Globus pallidus (tissue), 1 donor: ENCODE measurements around the gene YIPF2.
"Not testable (repeated sequence)": the region's sequence is repeated elsewhere in the genome, so short reads cannot be mapped to it uniquely, and the experiment has no call there.

ENCODE experiments used
- DNase-seq: peaks from one replicate; pipeline ENCODE4 v3.0.0-alpha.2; 2015; ENCODE audit warnings: low spot score

The YIPF2 gene

DNA sequence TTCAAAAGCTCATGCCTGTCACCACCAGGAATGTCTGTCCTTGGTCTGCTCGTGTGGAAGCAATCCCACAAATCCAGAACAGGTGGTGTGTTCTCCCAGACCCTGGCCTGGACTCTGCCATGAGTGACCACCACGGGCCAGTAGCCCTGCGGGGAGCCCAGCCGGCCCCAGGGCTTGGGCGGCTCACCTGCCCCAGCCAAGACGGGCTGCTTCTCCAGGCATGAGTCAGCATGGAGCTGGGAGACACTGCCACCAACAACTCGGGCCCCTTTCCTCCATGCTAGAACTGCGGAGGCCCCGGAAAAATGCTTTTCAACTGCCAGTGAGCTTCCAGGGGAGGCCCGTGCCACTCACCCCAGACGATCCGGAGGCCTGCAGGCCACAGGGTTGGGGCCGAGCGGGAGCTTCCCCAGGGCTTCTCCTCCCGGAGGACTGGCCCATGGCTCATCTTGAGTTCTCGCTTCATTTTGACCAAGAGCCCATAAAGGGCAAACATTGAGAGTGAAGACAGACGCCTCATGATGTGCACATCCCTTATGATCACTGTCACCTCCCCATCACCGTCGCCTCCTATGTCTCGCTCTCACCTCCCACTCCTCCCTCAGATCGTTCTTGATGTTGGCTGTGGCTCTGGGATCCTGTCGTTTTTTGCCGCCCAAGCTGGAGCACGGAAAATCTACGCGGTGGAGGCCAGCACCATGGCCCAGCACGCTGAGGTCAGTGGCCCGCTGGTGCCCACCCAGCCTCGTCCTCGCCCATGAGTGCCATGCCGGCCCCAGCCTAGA lies 16.7 kb downstream of the YIPF2 start:
- no peak for DNase-seq

DNA sequence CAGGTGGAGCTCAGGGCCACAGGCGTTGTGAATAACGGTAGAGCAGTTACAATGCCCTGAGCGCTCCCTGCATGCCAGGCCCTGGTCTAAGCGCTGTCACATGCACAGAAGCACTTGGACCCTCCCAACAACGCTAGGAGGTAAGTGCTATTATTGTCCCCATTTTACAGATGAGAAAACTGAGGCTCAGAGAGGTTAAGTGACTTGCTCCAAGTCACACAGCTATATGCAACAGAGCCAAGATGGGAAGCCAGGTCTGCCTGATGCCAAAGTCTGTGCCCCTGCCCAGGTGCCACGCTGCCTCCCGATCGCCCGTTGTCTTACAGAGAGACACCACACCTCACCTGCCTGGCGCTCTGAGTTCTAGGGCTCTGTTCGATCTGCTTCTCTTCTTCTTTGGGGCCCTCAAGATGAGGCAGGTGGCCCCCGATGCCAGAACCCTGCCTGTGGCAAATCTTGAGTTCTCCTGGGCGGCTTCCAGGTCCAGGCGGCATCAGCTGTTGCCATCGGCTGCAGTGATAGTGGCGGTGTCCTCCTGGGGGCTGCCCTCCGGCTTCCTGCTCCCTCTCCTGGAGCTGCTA lies 20.0 kb downstream of the YIPF2 start:
- no peak for DNase-seq

DNA sequence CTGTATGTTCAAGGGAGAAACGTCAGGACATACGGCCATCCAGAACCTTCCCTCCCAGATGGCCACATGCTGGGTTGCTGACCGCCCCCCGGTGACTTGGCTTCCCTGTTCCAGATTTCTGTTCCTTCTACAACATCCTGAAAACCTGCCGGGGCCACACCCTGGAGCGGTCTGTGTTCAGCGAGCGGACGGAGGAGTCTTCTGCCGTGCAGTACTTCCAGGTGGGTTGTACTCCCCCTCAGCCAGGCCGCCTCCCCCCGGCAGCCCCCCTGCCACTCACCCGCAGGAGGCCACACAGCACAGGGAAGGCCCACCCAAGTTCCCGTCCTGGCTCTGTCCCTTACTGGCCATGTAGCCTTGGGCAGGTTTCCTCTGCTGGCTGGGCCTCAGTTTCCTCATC lies 20.5 kb downstream of the YIPF2 start:
- DNase-seq = no peak

DNA sequence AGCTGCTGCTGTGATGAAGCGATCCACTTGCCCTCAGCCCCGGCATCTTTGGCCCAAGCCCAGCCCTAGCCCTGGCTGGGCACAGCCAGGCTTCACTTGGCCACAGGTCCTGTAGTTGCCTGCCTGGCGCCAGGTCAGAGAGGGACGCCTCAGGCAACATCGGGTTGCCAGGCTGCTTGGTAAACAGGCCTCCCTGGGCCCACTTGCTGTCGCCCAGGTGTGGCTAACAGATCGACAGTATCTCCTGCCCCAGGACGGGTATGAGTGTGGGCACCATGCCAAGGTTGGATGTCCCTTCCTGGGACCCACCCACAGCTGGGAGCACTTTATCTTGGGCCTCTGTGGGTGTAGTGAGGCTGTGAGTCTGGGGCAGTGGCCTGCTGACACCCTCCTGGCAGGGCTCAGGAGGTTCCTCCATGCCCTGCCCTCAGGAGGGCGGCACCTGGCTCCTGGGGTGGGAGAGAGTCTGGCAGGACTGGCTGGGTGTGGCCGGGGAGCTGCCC lies 29.2 kb downstream of the YIPF2 start:
- no peak for DNase-seq

DNA sequence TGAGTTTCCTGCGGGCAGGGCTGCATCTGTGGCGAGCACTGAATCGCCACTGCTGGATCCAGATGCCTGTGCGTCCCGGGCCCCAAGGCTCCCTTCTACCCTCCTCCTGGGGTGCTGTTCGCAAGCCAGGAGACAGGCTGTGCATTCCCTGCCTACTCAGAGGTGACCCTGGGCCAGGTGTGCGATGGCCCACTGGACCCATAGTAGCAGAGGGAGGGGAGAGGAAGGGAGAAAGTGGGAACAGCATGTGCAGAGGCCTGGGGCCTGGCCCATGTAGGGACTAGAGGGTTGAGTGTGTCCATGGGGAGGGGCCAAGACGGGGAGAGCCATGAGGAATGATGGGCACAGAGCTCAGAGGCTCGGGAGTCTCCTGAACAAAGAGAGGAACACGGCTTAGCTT lies 29.8 kb downstream of the YIPF2 start:
- DNase-seq = no peak

DNA sequence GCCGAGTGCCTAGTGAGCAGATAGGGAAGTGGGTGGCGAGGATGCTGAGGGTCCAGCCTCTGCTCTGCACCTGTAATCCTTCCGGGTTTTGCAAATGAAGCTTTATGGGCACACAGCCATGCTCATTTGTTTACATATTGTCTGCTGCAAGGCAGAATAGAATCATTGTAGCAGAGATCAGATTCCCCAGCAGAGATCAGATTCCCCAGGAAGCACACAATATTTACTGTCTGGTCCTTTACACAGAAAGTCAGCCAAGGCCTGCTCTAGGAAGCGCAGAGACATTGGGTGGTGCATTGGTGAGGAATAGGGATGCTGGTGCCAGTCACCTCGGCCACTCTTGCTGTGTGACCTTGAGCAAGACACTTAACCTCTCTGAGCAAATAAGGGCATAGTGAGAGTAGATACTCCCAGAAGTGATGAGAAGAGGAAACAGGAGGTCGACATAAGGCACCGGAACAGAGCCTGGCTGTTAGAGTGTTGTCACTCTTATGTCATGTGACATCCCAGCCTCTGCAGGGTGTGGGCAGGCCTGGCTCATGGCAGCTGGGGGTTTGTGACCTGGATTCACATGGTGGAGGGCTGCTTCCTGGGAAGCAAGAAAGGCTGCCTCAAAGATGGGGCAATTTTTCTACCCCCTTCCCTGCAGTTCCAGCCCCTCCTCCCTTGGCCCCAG lies 31.4 kb downstream of the YIPF2 start:
- no peak for DNase-seq

DNA sequence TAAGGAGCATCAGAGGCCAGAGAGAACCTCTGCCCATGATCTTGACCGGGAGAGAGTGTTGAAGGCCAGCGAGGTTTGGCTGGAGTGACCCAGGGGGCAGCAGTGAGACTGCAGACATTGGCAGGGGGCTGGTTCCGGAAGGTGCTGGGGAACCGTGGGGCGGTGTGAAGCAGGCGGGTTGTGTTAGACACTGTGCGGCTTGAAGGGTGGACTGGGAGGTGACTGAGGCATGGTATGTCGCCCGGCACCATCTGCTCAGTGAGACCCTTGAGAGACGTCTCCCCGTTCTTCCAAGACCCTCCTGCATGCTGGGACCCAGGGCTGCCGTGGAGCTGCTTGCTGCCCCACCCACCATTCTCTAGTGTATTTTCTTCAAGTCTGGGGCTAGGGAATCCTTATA lies 32.5 kb downstream of the YIPF2 start:
- DNase-seq = no peak

DNA sequence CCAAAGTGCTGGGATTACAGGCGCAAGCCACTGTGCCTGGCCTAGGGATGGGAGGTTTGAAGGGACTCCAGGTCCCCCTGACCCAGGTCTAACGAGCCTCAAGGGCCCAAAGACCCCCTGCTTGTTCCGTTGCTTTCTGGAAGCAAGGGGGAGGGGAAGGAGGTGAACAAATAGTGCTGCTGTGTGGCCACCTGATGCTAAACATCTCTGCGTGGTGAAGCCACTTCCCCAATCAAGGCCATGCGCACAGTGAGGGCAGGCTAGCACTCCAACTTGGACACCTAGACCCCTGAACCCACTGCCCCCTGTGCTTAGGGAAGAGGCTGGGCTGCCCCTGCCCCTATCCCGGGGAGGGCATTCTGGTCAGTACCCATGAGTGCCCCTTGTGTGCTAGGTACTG lies 33.1 kb downstream of the YIPF2 start:
- no peak for DNase-seq

DNA sequence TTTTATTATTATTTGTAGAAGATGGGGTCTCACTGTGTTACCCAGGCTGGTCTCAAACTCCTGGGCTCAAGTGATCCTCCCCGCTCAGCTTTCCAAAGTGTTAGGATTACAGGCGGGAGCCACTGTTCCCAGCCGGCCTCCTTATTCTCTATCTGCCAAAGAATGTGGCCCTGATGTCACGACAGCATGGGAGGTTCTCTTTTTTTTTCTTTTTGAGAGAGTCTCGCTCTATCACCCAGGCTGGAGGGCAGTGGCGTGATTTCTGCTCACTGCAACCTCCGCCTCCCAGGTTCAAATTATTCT lies 33.6 kb downstream of the YIPF2 start:
- no peak for DNase-seq

DNA sequence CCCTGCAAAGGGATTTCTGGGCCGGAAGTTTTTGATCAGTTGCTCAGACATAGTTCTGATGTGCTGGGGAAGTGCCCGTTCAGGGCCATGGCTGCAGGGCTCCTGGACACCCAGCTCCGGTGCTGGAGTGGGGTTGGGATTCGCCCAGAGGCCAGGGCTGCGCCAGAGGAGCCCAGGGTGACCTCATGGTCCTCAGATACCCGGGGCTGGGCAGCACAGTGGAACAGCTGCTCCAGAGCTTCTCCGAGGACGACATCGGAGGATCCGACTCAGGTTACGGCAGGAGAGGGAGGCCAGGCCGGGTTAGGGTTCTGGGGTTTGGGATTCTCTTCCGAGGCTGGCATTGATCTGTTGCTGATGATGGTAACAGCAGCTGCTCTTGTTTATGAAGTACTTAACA lies 36.2 kb downstream of the YIPF2 start:
- no peak for DNase-seq

DNA sequence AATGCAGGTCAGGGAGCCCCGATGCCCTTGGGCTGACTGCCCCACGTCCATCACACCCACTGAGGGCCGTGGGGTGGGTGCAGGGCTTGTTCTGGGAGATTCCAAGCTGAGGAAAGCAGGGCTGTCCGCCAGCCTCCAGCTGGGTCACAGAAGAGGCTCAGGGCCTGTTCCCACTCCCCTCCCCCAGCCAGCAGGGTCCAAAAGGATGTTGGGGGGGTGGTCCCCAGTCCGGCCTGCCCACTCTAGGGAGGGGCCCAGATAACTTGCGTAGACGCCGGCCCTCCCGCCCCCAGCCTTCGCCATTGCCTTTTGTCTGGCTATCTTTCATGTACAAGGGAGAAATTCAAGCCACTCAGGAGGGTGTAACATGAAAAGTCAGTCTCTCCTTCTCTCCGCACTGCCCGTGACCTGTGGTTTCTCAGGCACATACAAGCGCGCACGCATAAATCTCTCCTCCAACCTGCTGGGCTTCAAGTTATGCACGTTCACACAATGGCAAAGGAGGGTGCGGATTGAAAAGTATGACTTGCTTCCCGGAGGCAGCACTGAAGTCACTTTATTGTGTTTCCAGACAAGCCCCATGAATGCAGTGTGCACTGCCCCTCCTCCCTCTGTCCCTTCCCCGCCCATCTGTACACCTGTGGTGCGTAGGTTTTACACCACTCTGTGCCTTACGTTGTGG lies 36.9 kb downstream of the YIPF2 start:
- no peak for DNase-seq

DNA sequence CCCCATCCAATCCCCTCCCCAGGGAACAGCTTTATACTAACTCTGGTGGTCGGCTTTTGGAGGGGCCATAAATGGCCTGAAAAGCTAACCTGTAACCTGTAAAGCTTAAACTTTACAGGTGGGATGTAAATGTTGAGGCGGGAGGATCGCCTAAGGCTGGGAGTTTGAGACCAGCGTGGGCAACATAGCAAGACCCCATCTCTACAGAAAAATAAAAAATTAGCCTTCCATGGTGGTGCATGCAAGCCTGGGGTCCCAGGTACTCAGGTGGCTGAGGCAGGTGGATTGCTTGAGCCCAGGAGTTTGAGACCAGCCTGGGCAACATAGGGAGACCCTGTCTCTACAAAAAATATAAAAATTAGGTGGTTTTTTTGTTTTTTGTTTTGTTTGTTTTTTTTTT lies 38.6 kb downstream of the YIPF2 start:
- no peak for DNase-seq

DNA sequence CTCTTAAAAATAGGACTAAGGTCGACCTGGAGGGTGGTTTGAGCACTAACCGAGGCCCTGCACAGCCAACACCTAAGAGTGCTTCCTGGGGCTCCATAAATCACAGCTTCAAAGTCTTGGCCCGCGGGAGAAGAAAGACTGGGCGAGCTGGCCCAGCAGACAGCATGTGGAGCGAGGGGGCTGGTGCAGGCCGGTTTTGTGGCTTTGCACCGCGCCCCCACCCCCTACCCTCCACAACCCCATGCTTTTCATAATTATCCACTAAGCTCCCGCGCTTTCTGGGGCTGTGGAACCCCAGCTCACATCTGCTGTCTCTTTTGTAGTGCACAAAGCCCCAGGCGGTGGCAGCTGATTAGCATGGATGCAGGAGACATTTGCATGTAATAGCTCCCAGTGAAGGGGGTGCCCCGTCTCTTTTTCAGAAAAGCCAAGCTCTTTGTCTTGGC lies 40.0 kb downstream of the YIPF2 start:
- DNase-seq = no peak

DNA sequence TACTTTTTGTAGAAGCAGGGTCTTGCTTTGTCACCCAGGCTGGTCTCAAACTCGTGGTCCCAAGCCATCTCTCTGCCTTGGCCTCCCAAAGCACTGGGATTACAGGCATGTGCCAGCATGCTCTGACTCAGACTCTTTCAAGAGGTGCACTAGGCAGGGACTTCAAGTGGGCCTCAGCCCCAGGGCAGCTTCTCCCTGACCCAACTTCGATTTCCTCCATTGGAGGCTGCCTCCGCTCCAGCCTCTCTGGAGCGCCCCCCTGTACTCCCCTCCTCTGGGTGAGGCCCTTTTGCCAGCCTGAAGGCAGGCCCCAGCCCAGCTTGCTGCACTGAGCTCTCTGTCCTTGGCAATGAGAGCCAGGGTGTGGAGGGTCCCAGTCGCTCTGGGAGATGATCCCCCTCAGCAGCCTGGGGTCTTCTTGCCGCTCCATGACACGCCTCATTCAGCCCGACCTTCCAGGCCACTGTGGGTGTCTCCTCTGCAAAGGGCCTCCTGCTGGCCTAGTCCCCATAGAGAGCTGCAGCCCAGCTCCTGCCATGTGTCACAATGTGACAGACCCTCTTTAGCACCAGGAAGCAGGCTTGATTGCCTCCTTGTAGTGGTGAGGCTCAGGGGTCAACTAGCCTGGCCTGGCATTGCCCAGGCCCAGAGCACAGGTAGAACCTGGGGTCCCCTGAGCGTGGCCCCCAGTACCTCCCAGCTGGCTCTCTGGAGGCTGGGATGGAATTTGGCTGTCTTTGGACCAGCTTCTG lies 40.6 kb downstream of the YIPF2 start:
- DNase-seq = no peak

DNA sequence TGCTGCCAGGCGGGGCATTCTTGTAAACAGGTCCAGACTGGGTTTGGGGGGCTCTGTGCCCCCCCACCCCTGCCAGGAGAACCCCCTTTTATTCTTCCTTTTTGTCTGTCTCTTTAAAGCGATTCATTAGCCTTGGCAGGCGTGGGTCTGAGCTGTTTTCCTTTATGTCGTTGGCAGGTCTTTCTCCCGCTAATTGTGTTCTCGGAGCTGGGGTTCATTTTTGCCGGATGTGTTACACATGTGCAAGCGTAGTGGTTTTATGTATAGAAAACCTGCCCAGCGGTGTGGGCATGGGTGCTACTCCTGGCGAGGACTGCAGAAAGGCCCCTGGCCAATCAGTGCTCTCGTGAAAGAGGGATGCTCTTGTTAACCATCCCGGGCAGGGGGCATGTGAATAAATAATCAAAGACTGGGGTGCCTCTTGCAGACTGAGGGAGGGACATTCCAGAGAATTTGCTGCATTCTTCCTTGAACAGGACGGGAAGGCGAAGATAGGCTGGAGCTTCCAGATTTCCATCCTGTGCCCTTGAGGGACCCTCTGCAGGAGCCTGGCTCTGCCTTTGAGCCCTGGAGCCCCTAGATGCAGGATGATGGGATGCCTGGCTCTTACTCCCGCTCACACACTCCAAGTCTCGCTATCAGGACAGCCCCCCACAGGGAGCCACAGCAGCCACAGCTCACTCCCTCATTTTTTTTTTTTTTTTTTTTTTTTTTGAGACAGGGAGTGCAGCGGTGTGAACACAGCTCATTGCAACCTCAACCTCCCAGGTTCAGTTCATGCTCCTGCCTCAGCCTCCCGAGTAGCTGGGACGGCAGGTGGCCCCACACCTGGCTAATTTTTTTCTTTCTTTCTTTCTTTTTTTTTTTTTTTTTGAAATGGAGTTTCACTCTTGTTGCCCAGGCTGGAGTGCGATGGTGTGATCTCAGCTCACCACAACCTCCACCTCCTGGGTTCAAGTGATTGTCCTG lies 43.0 kb downstream of the YIPF2 start:
- no peak for DNase-seq

DNA sequence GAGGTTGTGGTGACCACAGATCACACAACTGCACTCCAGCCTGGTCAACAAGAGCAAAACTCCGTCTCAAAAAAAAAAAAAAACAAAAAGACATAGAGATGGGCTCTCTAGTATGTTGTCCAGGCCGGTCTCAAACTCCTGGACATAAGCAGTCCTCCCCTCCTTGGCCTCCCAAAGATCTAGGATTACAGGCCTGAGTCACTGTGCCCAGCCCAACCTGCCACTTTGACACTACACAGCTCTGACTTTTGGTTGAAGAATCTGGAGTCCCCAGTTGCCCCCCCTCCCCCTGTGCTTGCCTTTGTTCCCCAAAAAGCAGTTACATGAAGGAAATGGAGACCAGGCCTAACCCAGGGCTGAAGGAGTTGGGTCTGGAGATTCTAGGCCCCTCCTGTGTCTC lies 44.2 kb downstream of the YIPF2 start:
- DNase-seq = no peak

DNA sequence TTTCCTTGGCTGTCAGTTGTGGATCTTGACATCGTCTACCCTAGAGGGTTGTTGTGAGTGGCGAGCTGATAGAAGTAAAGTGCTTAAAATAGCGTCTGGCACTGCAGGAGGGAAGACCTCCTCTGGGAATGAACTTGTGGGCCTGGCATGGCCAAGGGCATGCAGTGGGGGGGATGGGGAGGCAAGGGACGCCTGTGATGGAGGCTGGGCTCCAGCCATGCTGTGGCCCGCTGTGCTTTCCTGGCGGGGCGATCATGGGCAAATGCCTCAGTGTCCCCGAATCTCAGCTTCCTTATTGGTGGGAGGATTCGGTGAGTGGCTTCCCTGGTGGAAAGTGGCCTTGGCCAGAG lies 46.4 kb downstream of the YIPF2 start:
- DNase-seq = no peak

DNA sequence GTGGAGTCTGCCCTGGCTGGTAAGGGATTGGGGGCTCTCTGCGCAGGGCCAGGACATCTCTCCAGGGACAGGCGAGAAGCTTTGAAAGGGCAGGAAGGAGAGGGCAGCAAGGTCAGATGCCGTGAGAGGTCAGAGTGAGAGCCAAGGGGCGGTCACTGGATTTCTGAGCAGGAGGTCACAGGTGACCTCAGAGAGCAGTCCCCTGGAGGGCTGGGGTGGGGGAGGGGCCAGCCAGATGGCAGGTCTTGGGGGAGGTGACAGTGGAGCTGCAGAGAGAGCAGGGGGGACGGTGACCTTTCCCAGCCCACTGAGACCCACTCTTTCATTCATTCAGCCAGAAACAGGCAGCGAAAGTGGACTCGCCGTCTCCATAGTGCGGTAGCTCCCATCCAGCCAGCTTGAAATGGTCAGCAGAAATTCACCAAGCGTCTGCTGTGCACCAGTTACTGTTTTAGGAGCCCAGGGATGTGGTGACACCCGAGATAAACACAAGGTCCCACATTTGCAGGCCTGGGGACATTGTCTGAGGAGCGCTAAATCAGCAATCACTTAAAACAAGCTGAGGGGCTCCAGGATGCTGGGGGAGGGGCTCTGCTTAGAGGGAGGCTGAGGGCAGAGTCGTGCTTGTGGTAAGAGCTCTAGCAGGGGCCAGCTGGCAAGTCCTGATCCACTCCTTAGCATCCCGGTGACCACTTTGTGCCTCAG lies 46.9 kb downstream of the YIPF2 start:
- no peak for DNase-seq

DNA sequence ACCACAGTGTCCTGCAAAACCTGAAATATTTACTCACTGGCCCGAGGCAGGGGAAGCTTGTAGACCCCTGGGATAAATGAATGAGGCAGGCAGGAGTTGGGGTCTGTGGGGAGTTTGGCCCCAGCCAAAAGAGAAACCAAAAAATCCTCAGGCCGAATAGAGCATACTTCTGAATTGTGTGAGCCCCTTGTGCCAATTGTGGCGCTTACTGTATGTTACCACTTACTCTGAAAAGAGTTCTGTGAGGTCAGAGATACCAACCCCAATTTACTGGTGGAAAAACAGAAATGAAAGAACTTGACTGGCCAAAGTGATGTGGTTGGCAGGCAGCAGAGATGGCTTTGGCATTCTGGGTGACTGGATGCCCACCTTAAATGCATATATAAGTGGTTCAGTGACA lies 50.2 kb downstream of the YIPF2 start:
- no peak for DNase-seq

DNA sequence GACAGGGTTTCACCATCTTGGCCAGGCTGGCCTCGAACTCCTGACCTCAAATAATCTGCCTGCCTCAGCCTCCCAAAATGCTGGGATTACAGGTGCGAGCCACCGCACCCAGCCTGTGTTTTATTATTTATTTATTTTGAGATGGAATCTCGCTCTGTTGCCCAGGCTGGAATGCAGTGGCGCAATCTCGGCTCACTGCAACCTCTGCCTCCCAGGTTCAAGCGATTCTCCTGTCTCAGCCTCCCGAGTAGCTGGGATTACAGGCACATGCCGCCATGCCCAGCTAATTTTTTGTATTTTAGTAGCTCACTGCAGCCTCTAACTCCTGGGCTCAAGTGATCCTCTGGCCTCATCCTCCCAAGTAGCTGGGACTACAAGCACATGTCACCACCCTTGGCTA lies 50.8 kb downstream of the YIPF2 start:
- DNase-seq = not testable (repeated sequence)
